ENCODE data around the gene KLRC3.
"Not testable (repeated sequence)": the region's sequence is repeated elsewhere in the genome, so short reads cannot be mapped to it uniquely, and the experiment has no call there.

The KLRC3 gene

GRCh38 chr12:10388624-10389413 is 31.6 kb downstream of the KLRC3 start:
- ATAC-seq (ENCODE audit: insufficient read depth, low read depth) (peak; percentile 64; the same call in 2 of the 3 replicates), DNase-seq (no peak)
- Histone ChIP-seq H3K4me1 (ENCODE audit: insufficient read depth, low read length) (no peaks in the 10 kb centered on the region; the same call in 1 of the 2 replicates), H2AFZ (ENCODE audit: low read depth, low read length) (no peak overlapping the region), H3K27me3 (ENCODE audit: insufficient read depth, low read length, poor library complexity) (no peaks in the 10 kb centered on the region), H3K27ac (ENCODE audit: low read length) (no peak overlapping the region), H3K36me3 (ENCODE audit: insufficient read depth, low read length) (no peaks in the 10 kb centered on the region), H4K20me1 (ENCODE audit: insufficient read depth, low read length) (no peaks in the 10 kb centered on the region), H3K79me2 (ENCODE audit: insufficient read depth, low read length) (no peaks in the 10 kb centered on the region), H3K9ac (ENCODE audit: low read depth, low read length) (no peak overlapping the region), H3K4me2 (ENCODE audit: insufficient read depth, low read length) (no peak overlapping the region), H3K9me3 (ENCODE audit: insufficient read depth, low read length, severe bottlenecking) (no peaks in the 10 kb centered on the region), H3K4me3 (ENCODE audit: low read depth in 1 of 2, low read length in 2 of 2) (no peak overlapping the region)
- TF ChIP-seq EZH2 (IDR thresholded peaks at IDR 0.05; ENCODE audit: borderline replicate concordance, low read depth, low read length, severe bottlenecking) (no peak), CTCF (IDR thresholded peaks at IDR 0.05; ENCODE audit: borderline replicate concordance, extremely low read depth, low read length, poor library complexity, severe bottlenecking) (no peak)

GRCh38 chr12:10387498-10387897 is 32.9 kb downstream of the KLRC3 start:
- H3K9ac ChIP-seq (ENCODE audit: low read depth, low read length); H4K20me1 ChIP-seq (ENCODE audit: insufficient read depth, low read length); H3K79me2 ChIP-seq (ENCODE audit: insufficient read depth, low read length); H3K4me1 ChIP-seq (ENCODE audit: insufficient read depth, low read length); H3K27me3 ChIP-seq (ENCODE audit: insufficient read depth, low read length, poor library complexity); H3K4me3 ChIP-seq (ENCODE audit: low read depth in 1 of 2, low read length in 2 of 2); H3K36me3 ChIP-seq (ENCODE audit: insufficient read depth, low read length); ATAC-seq (ENCODE audit: insufficient read depth, low read depth); DNase-seq; H3K27ac ChIP-seq (ENCODE audit: low read length); H3K9me3 ChIP-seq (ENCODE audit: insufficient read depth, low read length, severe bottlenecking); H3K4me2 ChIP-seq (ENCODE audit: insufficient read depth, low read length); H2AFZ ChIP-seq (ENCODE audit: low read depth, low read length): not testable (repeated sequence)

GRCh38 chr12:10386857-10387256 is 33.5 kb downstream of the KLRC3 start:
- H3K79me2 ChIP-seq (ENCODE audit: insufficient read depth, low read length), result no peaks in the 10 kb centered on the region
- H3K36me3 ChIP-seq (ENCODE audit: insufficient read depth, low read length), result no peaks in the 10 kb centered on the region
- H3K27ac ChIP-seq (ENCODE audit: low read length), result no peak overlapping the region
- ATAC-seq (ENCODE audit: insufficient read depth, low read depth) (no peak), DNase-seq (no peak)
- H3K9ac ChIP-seq (ENCODE audit: low read depth, low read length), result no peak overlapping the region
- TF ChIP-seq EZH2 (IDR thresholded peaks at IDR 0.05; ENCODE audit: borderline replicate concordance, low read depth, low read length, severe bottlenecking) (no peak), CTCF (IDR thresholded peaks at IDR 0.05; ENCODE audit: borderline replicate concordance, extremely low read depth, low read length, poor library complexity, severe bottlenecking) (no peak)
- H4K20me1 ChIP-seq (ENCODE audit: insufficient read depth, low read length), result no peaks in the 10 kb centered on the region
- no peaks in the 10 kb centered on the region for H3K27me3 ChIP-seq (ENCODE audit: insufficient read depth, low read length, poor library complexity)
- no peak overlapping the region for H3K4me3 ChIP-seq (ENCODE audit: low read depth in 1 of 2, low read length in 2 of 2)
- no peaks in the 10 kb centered on the region; the same call in 1 of the 2 replicates for H3K4me1 ChIP-seq (ENCODE audit: insufficient read depth, low read length)
- no peaks in the 10 kb centered on the region for H3K9me3 ChIP-seq (ENCODE audit: insufficient read depth, low read length, severe bottlenecking)
- H3K4me2 ChIP-seq (ENCODE audit: insufficient read depth, low read length), result no peak overlapping the region
- H2AFZ ChIP-seq (ENCODE audit: low read depth, low read length), result no peak overlapping the region

GRCh38 chr12:10385166-10385613 is 35.2 kb downstream of the KLRC3 start:
- no peaks in the 10 kb centered on the region for H3K9me3 ChIP-seq (ENCODE audit: insufficient read depth, low read length, severe bottlenecking)
- ATAC-seq (ENCODE audit: insufficient read depth, low read depth), result no peak
- H3K4me2 ChIP-seq (ENCODE audit: insufficient read depth, low read length), result no peak overlapping the region
- H2AFZ ChIP-seq (ENCODE audit: low read depth, low read length), result no peak overlapping the region
- H3K27ac ChIP-seq (ENCODE audit: low read length), result no peak overlapping the region
- no peaks in the 10 kb centered on the region for H3K36me3 ChIP-seq (ENCODE audit: insufficient read depth, low read length)
- H3K79me2 ChIP-seq (ENCODE audit: insufficient read depth, low read length), result no peaks in the 10 kb centered on the region
- no peak for TF ChIP-seq CTCF (IDR thresholded peaks at IDR 0.05; ENCODE audit: borderline replicate concordance, extremely low read depth, low read length, poor library complexity, severe bottlenecking)
- no peak for TF ChIP-seq EZH2 (IDR thresholded peaks at IDR 0.05; ENCODE audit: borderline replicate concordance, low read depth, low read length, severe bottlenecking)
- no peak for DNase-seq
- H3K9ac ChIP-seq (ENCODE audit: low read depth, low read length), result no peak overlapping the region
- no peak overlapping the region for H3K4me3 ChIP-seq (ENCODE audit: low read depth in 1 of 2, low read length in 2 of 2)
- no peaks in the 10 kb centered on the region for H4K20me1 ChIP-seq (ENCODE audit: insufficient read depth, low read length)
- no peaks in the 10 kb centered on the region for H3K27me3 ChIP-seq (ENCODE audit: insufficient read depth, low read length, poor library complexity)
- H3K4me1 ChIP-seq (ENCODE audit: insufficient read depth, low read length), result no peaks in the 10 kb centered on the region; the same call in 1 of the 2 replicates
